HepG2 (cell line): ENCODE results near the gene ATG4D. TPM values are rescaled to one million over a fixed set of nuclear protein-coding genes. Genes with fewer than 3 reads are reported as not detected.

Source experiments
- AGO2 ChIP-seq: fragments of 200-400 bp; formaldehyde crosslinking; optimal IDR thresholded peaks from 2 replicates; pipeline ENCODE3; 2017; ENCODE audit warnings: mild to moderate bottlenecking, low read depth, low read length, moderate library complexity
- CBX1 ChIP-seq: IDR thresholded peaks from one replicate; pipeline ENCODE4 v1.6.1; 2016; ENCODE audit warnings: antibody characterized with exemption, low read depth
- FOSL2 ChIP-seq: sonication (generic); formaldehyde crosslinking; IDR thresholded peaks from 2 replicates; pipeline ENCODE4 v1.4.0; 2020; ENCODE audit warnings: missing genetic modification reagents
- HNRNPH1 ChIP-seq: fragments of 200-400 bp; formaldehyde crosslinking; optimal IDR thresholded peaks from 2 replicates; pipeline ENCODE3; 2017; ENCODE audit warnings: mild to moderate bottlenecking, low read depth, low read length
- MLXIP ChIP-seq: sonication (generic); formaldehyde crosslinking; IDR thresholded peaks from 2 replicates; pipeline ENCODE4 v1.9.0; 2021; ENCODE audit warnings: missing genetic modification reagents, borderline replicate concordance
- NFE2 ChIP-seq: sonication (generic); formaldehyde crosslinking; IDR thresholded peaks from 2 replicates; pipeline ENCODE4 v1.4.0; 2020; ENCODE audit warnings: missing genetic modification reagents
- NFRKB ChIP-seq: fragments of 450-650 bp; IDR thresholded peaks from 2 replicates; pipeline ENCODE4 v1.6.1; 2017
- RCOR2 ChIP-seq: IDR thresholded peaks from 2 replicates; pipeline ENCODE4 v1.6.1; 2016; ENCODE audit warnings: missing biosample characterization, missing genetic modification reagents
- U2AF2 ChIP-seq: fragments of 200-400 bp; formaldehyde crosslinking; IDR thresholded peaks from 2 replicates; pipeline ENCODE4 v1.6.1; 2017; ENCODE audit warnings: low read depth, mild to moderate bottlenecking, low read length
- ZMYM3 ChIP-seq: sonication (generic); formaldehyde crosslinking; IDR thresholded peaks from 2 replicates; pipeline ENCODE4 v1.5.1; 2020; ENCODE audit warnings: mild to moderate bottlenecking, missing genetic modification reagents
- ZNF10 ChIP-seq: sonication (generic); formaldehyde crosslinking; IDR thresholded peaks from 2 replicates; pipeline ENCODE4 v1.4.0; 2020; ENCODE audit warnings: mild to moderate bottlenecking, low read depth, missing genetic modification reagents, borderline replicate concordance
- ZNF3 ChIP-seq: IDR thresholded peaks from 2 replicates; pipeline ENCODE4 v1.7.0; 2017; ENCODE audit warnings: inconsistent platforms
- ZNF44 ChIP-seq: sonication (generic); formaldehyde crosslinking; IDR thresholded peaks from 2 replicates; pipeline ENCODE4 v1.5.1; 2020; ENCODE audit warnings: mild to moderate bottlenecking, missing genetic modification reagents
- ZNF564 ChIP-seq: sonication (generic); formaldehyde crosslinking; IDR thresholded peaks from 2 replicates; pipeline ENCODE4 v1.8.1; 2023; ENCODE audit warnings: mild to moderate bottlenecking, missing genetic modification reagents
- ZNF569 ChIP-seq: sonication (generic); formaldehyde crosslinking; IDR thresholded peaks from 2 replicates; pipeline ENCODE4 v1.5.0; 2020; ENCODE audit warnings: mild to moderate bottlenecking, missing genetic modification reagents, moderate library complexity, borderline replicate concordance
- ZNF740 ChIP-seq: sonication (generic); formaldehyde crosslinking; IDR thresholded peaks from 2 replicates; pipeline ENCODE4 v1.4.0; 2020; ENCODE audit warnings: missing genetic modification reagents
- ZNF75D ChIP-seq: sonication (generic); formaldehyde crosslinking; IDR thresholded peaks from 2 replicates; pipeline ENCODE4 v1.8.1; 2023; ENCODE audit warnings: missing genetic modification reagents, mild to moderate bottlenecking, borderline replicate concordance
- ZNF768 ChIP-seq: sonication (generic); formaldehyde crosslinking; IDR thresholded peaks from 2 replicates; pipeline ENCODE4 v1.4.0; 2020; ENCODE audit warnings: missing genetic modification reagents
- ZNF841 ChIP-seq: sonication (generic); formaldehyde crosslinking; IDR thresholded peaks from 2 replicates; pipeline ENCODE4 v1.8.1; 2023; ENCODE audit warnings: missing genetic modification reagents, borderline replicate concordance
- ZNF878 ChIP-seq: sonication (generic); formaldehyde crosslinking; IDR thresholded peaks from 2 replicates; pipeline ENCODE4 v1.8.1; 2023; ENCODE audit warnings: mild to moderate bottlenecking, missing genetic modification reagents, moderate library complexity
- ZUFSP ChIP-seq: sonication (generic); formaldehyde crosslinking; IDR thresholded peaks from 2 replicates; pipeline ENCODE4 v1.9.0; 2021; ENCODE audit warnings: missing genetic modification reagents, mild to moderate bottlenecking, borderline replicate concordance
- polyA plus RNA-seq, 8 experiments: library from polyadenylated mRNA; depleted of rRNA in 3 of 8; stranded (reverse) in 7 of 8; unstranded in 1 of 8; fragments of >200 nt; fragmentation: Illumina TruSeq in 4 of 8; extraction: Trizol in 4 of 8; gene quantifications; 2 replicates each; pipeline versions ENCODE4 v1.2.1 to v1.2.3, GENCODE V29; 2011 to 2016; ENCODE audit warnings: low read depth in 4 of 8, missing spikeins in 1 of 8, mixed read lengths in 1 of 8; ENCODE audit not compliant: insufficient read depth in 1 of 8
- total RNA-seq, 5 experiments: library from RNA; depleted of rRNA; stranded (reverse); fragments of >200 nt; fragmentation: Illumina TruSeq; extraction: Trizol; gene quantifications; 2 replicates each; pipeline ENCODE4 v1.2.3, GENCODE V29; 2016; ENCODE audit warnings: low read depth in 1 of 5
- TF ChIP-seq, protein P1 (sequence below): sonication (generic); formaldehyde crosslinking; IDR thresholded peaks from 2 replicates; pipeline ENCODE4 v1.5.1; 2020; ENCODE audit warnings: missing genetic modification reagents, mild to moderate bottlenecking, borderline replicate concordance
- TF ChIP-seq, protein P2 (sequence below): sonication (generic); formaldehyde crosslinking; IDR thresholded peaks from 2 replicates; pipeline ENCODE4 v1.4.0; 2020; ENCODE audit warnings: missing genetic modification reagents

Gene ATG4D
- total and polyA plus RNA-seq, 2 of the 13 experiments (the other 11 are each of a cell fraction or from before 2014, with no cell fraction given) = 17.8 to 19.0 TPM

GRCh38 chr19:10503002-10503789 lies 40.5 kb upstream of the ATG4D start, which contains the start of gene KEAP1 (continued):
- TF ChIP-seq ZNF569 (CRISPR knock-in tag) (0 out of 2 replicates have a peak, but pooled peaks have one; percentile 29), ZNF841 (CRISPR knock-in tag) (0 out of 2 replicates have a peak, but pooled peaks have one; percentile 39), RCOR2 (peak; percentile 75; the same call in 1 of the 2 replicates), ZUFSP (CRISPR knock-in tag) (no peak), FOSL2 (CRISPR knock-in tag) (no peak), ZNF740 (peak; percentile 30; the same call in 1 of the 2 replicates), HNRNPH1 (no peak), CBX1 (no peak), ZNF75D (peak; percentile 48; the same call in 1 of the 2 replicates), NFE2 (no peak), NFRKB (no peak), ZNF44 (peak; percentile 80; the same call in 1 of the 2 replicates), MLXIP (CRISPR knock-in tag) (peak; percentile 59; the same call in 1 of the 2 replicates), U2AF2 (peak; percentile 83; the same call in 1 of the 2 replicates), ZNF878 (CRISPR knock-in tag) (no peak), ZMYM3 (CRISPR knock-in tag) (peak; percentile 91), ZNF3 (CRISPR knock-in tag) (0 out of 2 replicates have a peak, but pooled peaks have one; percentile 48), ZNF564 (peak; percentile 45; the same call in 1 of the 2 replicates), AGO2 (peak; percentile 91), ZNF10 (CRISPR knock-in tag) (no peak), ZNF768 (no peak)
- TF ChIP-seq, protein P1, sequence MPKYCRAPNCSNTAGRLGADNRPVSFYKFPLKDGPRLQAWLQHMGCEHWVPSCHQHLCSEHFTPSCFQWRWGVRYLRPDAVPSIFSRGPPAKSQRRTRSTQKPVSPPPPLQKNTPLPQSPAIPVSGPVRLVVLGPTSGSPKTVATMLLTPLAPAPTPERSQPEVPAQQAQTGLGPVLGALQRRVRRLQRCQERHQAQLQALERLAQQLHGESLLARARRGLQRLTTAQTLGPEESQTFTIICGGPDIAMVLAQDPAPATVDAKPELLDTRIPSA (CRISPR knock-in tag) = peak; percentile 85; the same call in 1 of the 2 replicates
- TF ChIP-seq, protein P2, sequence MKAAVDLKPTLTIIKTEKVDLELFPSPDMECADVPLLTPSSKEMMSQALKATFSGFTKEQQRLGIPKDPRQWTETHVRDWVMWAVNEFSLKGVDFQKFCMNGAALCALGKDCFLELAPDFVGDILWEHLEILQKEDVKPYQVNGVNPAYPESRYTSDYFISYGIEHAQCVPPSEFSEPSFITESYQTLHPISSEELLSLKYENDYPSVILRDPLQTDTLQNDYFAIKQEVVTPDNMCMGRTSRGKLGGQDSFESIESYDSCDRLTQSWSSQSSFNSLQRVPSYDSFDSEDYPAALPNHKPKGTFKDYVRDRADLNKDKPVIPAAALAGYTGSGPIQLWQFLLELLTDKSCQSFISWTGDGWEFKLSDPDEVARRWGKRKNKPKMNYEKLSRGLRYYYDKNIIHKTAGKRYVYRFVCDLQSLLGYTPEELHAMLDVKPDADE (CRISPR knock-in tag) = peak; percentile 45; the same call in 1 of the 2 replicates
